Measurements from ENCODE around the gene ZNF223. TPM values are rescaled to one million over a fixed set of nuclear protein-coding genes. Genes with fewer than 3 reads are reported as not detected.

ZNF223 gene
- total RNA-seq, 6 experiments from 2014 or later: 2.3 to 4.1 (median 2.6) TPM

- DNase-seq: peak; percentile 83
- peaks cover 13% of the 10 kb centered on the region for H3K4me1 Mint-ChIP-seq (ENCODE audit: low read depth)
- H3K36me3 Mint-ChIP-seq (ENCODE audit: low read depth): peaks cover 37% of the 10 kb centered on the region
- peaks cover 8% of the 10 kb centered on the region; the same call in 1 of the 2 replicates for H3K9me3 Mint-ChIP-seq
- H3K27me3 Mint-ChIP-seq (ENCODE audit: insufficient read depth): no peaks in the 10 kb centered on the region
- peak within 1 kb of the TSS; percentile 91 for H3K27ac Mint-ChIP-seq
- peak within 1 kb of the TSS; percentile 95 for H3K4me3 Mint-ChIP-seq
- no peak for TF ChIP-seq CTCF (IDR thresholded peaks at IDR 0.05)
Measured at GRCh38 chr19:44025217-44025936, 26.5 kb upstream of the ZNF223 start, which contains the start of gene ZNF222. ZNF222 (plus strand) TSS chr19:44025379; CDS start chr19:44025437, 58 bp downstream.

- Mint-ChIP-seq H3K4me3 (peak overlapping the region; percentile 95; the same call in 1 of the 2 replicates), H3K27ac (no peak overlapping the region), H3K36me3 (ENCODE audit: low read depth) (peaks cover 50% of the 10 kb centered on the region), H3K9me3 (peaks cover 19% of the 10 kb centered on the region), H3K27me3 (ENCODE audit: insufficient read depth) (no peaks in the 10 kb centered on the region), H3K4me1 (ENCODE audit: low read depth) (peaks cover 13% of the 10 kb centered on the region)
- no peak for TF ChIP-seq CTCF (IDR thresholded peaks at IDR 0.05)
- DNase-seq: no peak
Measured at GRCh38 chr19:44026622-44027021, 25.2 kb upstream of the ZNF223 start.

GRCh38 chr19:44032001-44032610 is 19.7 kb upstream of the ZNF223 start:
- no peak for TF ChIP-seq CTCF (IDR thresholded peaks at IDR 0.05)
- Mint-ChIP-seq H3K36me3 (ENCODE audit: low read depth) (peaks cover 71% of the 10 kb centered on the region), H3K4me3 (no peak overlapping the region), H3K27ac (no peak overlapping the region), H3K4me1 (ENCODE audit: low read depth) (no peaks in the 10 kb centered on the region), H3K9me3 (peaks cover 68% of the 10 kb centered on the region), H3K27me3 (ENCODE audit: insufficient read depth) (peaks cover 2% of the 10 kb centered on the region)
- no peak for DNase-seq

GRCh38 chr19:44042147-44042546 is 9.7 kb upstream of the ZNF223 start:
- H3K27me3 Mint-ChIP-seq (ENCODE audit: insufficient read depth): no peaks in the 10 kb centered on the region; the same call in none of the 2 replicates
- no peak overlapping the region for H3K4me3 Mint-ChIP-seq
- no peaks in the 10 kb centered on the region for H3K36me3 Mint-ChIP-seq (ENCODE audit: low read depth)
- H3K27ac Mint-ChIP-seq: no peak overlapping the region
- DNase-seq: no peak
- H3K9me3 Mint-ChIP-seq: peaks cover 12% of the 10 kb centered on the region
- no peaks in the 10 kb centered on the region for H3K4me1 Mint-ChIP-seq (ENCODE audit: low read depth)
- no peak for TF ChIP-seq CTCF (IDR thresholded peaks at IDR 0.05)

GRCh38 chr19:44050740-44051649 is 841 bp upstream of the ZNF223 start:
- peaks cover 19% of the 10 kb centered on the region for H3K4me1 Mint-ChIP-seq (ENCODE audit: low read depth)
- H3K27me3 Mint-ChIP-seq (ENCODE audit: insufficient read depth): peaks cover 5% of the 10 kb centered on the region
- H3K4me3 Mint-ChIP-seq: peak overlapping the region; percentile 96
- peaks cover 19% of the 10 kb centered on the region for H3K36me3 Mint-ChIP-seq (ENCODE audit: low read depth)
- TF ChIP-seq CTCF (IDR thresholded peaks at IDR 0.05): no peak
- no peaks in the 10 kb centered on the region; the same call in 1 of the 2 replicates for H3K9me3 Mint-ChIP-seq
- no peak for DNase-seq
- H3K27ac Mint-ChIP-seq: 0 out of 2 replicates have a peak overlapping the region, but pooled peaks have one; percentile 82
